IMR-90 (cell line): Measurements from ENCODE around the gene RHOXF2. TPM values are rescaled to one million over a fixed set of nuclear protein-coding genes. Genes with fewer than 3 reads are reported as not detected.
A peak's percentile ranks its signal among the peaks of the same experiment; 100 is the strongest.

Experiments
- ATAC-seq: fragments of 200-7000 bp; cut with Tn5 transposase; 2 replicates; pipeline ENCODE4 v1.9.1; 2020; ENCODE audit warnings: low read depth, mild to moderate bottlenecking, moderate library complexity
- BruUV-seq: library from RNA; stranded (reverse); fragments of 400-500 nt; replicated peaks from 2 replicates; lab custom pipeline; 2021; lab: Mats Ljungman, UMichigan
- CTCF ChIA-PET: fragments of 300-600 bp; formaldehyde crosslinking; extraction: SDS; loops from one replicate; lab custom pipeline; 2021; ENCODE audit warnings: antibody characterized with exemption; lab: Yijun Ruan, JAX
- POLR2A ChIA-PET: fragments of 300-600 bp; sonication (Branson Sonifier 250); formaldehyde crosslinking; loops from one replicate; lab custom pipeline; 2022; ENCODE audit warnings: antibody characterized with exemption; ENCODE audit not compliant: unreplicated experiment; lab: Charles Lee
- DNase-seq: peaks from one replicate; pipeline ENCODE4 v3.0.0; 2013
- H2AFZ ChIP-seq: replicated peaks from 2 replicates; pipeline ENCODE3; 2013; ENCODE audit warnings: low read length, mild to moderate bottlenecking; ENCODE audit not compliant: poor library complexity
- H2AK5ac ChIP-seq: 2 replicates; pipeline ENCODE4 v1.6.1; 2013; ENCODE audit warnings: low read depth, low read length, inconsistent platforms
- H2AK9ac ChIP-seq: replicated peaks from 2 replicates; pipeline ENCODE3; 2013; ENCODE audit warnings: mild to moderate bottlenecking, low read depth, low read length, moderate library complexity; ENCODE audit not compliant: poor library complexity
- H2BK120ac ChIP-seq: 2 replicates; pipeline ENCODE4 v1.6.1; 2013; ENCODE audit warnings: low read depth, low read length, inconsistent platforms
- H2BK15ac ChIP-seq: 3 replicates; pipeline ENCODE4 v1.6.1; 2013; ENCODE audit warnings: low read depth, low read length, inconsistent platforms
- H2BK20ac ChIP-seq: 2 replicates; pipeline ENCODE4 v1.6.1; 2013; ENCODE audit warnings: low read depth, mild to moderate bottlenecking, inconsistent platforms, low read length, moderate library complexity
- H2BK5ac ChIP-seq: 2 replicates; pipeline ENCODE4 v1.6.1; 2013; ENCODE audit warnings: mild to moderate bottlenecking, low read depth, low read length, inconsistent platforms; ENCODE audit not compliant: poor library complexity, severe bottlenecking
- H3K14ac ChIP-seq: replicated peaks from 2 replicates; pipeline ENCODE4 v1.6.1; 2013; ENCODE audit warnings: low read depth, low read length, inconsistent platforms
- H3K18ac ChIP-seq: 2 replicates; pipeline ENCODE4 v1.6.1; 2013; ENCODE audit warnings: low read depth, low read length, control low read depth
- H3K23ac ChIP-seq: 2 replicates; pipeline ENCODE4 v1.6.1; 2013; ENCODE audit warnings: low read depth, low read length, inconsistent platforms
- H3K27ac ChIP-seq: 2 replicates; pipeline ENCODE4 v1.5.1; 2013; ENCODE audit warnings: mild to moderate bottlenecking, control low read depth, low read length; ENCODE audit not compliant: insufficient read depth
- H3K27me3 ChIP-seq: 2 replicates; pipeline ENCODE4 v1.6.1; 2013; ENCODE audit warnings: low read length; ENCODE audit not compliant: control insufficient read depth, insufficient read depth
- H3K36me3 ChIP-seq: 2 replicates; pipeline ENCODE4 v1.6.1; 2013; ENCODE audit warnings: low read length, mixed read lengths; ENCODE audit not compliant: control insufficient read depth, insufficient read depth
- H3K4ac ChIP-seq: 2 replicates; pipeline ENCODE4 v1.6.1; 2013; ENCODE audit warnings: low read depth, low read length, inconsistent platforms
- H3K4me1 ChIP-seq: 2 replicates; pipeline ENCODE4 v1.6.1; 2013; ENCODE audit warnings: low read length, mixed read lengths; ENCODE audit not compliant: control insufficient read depth, insufficient read depth
- H3K4me2 ChIP-seq: 2 replicates; pipeline ENCODE4 v1.6.1; 2013; ENCODE audit warnings: low read depth, mild to moderate bottlenecking, control low read depth, low read length, moderate library complexity
- H3K4me3 ChIP-seq: 2 replicates; pipeline ENCODE4 v1.5.1; 2013; ENCODE audit warnings: low read depth, mild to moderate bottlenecking, control low read depth, low read length, moderate library complexity; ENCODE audit not compliant: insufficient read depth
- H3K56ac ChIP-seq: 2 replicates; pipeline ENCODE4 v1.6.1; 2013; ENCODE audit warnings: low read length, inconsistent platforms; ENCODE audit not compliant: insufficient read depth; ENCODE audit errors: extremely low read depth
- H3K79me1 ChIP-seq, 2 experiments: 2 replicates each; pipeline ENCODE4 v1.6.1; 2013; ENCODE audit warnings: low read length in 2 of 2, inconsistent platforms in 1 of 2, low read depth in 1 of 2
- H3K9ac ChIP-seq: 2 replicates; pipeline ENCODE4 v1.6.1; 2013; ENCODE audit warnings: low read depth, low read length, control low read depth
- H3K9me1 ChIP-seq: 2 replicates; pipeline ENCODE4 v1.6.1; 2013; ENCODE audit warnings: low read length, inconsistent platforms; ENCODE audit not compliant: insufficient read depth
- H3K9me3 ChIP-seq: 2 replicates; pipeline ENCODE4 v1.6.1; 2013; ENCODE audit warnings: low read length; ENCODE audit not compliant: control insufficient read depth, insufficient read depth
- H4K20me1 ChIP-seq: 2 replicates; pipeline ENCODE4 v1.6.1; 2013; ENCODE audit warnings: low read length, inconsistent platforms; ENCODE audit not compliant: insufficient read depth
- H4K5ac ChIP-seq: 2 replicates; pipeline ENCODE4 v1.6.1; 2013; ENCODE audit warnings: mild to moderate bottlenecking, low read depth, low read length, control low read depth
- H4K8ac ChIP-seq, 2 experiments: 2 replicates each; pipeline ENCODE4 v1.6.1; 2013; ENCODE audit warnings: low read depth in 2 of 2, low read length in 2 of 2, control low read depth in 1 of 2, inconsistent platforms in 1 of 2
- H4K91ac ChIP-seq: 2 replicates; pipeline ENCODE4 v1.6.1; 2013; ENCODE audit warnings: low read depth, low read length, inconsistent platforms; ENCODE audit not compliant: insufficient read depth
- CHD1 ChIP-seq: IDR thresholded peaks from 2 replicates; pipeline ENCODE4 v1.6.1; 2012; ENCODE audit warnings: low read depth, low read length, improper control_type of control experiment
- MAFK ChIP-seq: IDR thresholded peaks from 2 replicates; pipeline ENCODE4 v1.6.1; 2012; ENCODE audit warnings: low read depth, low read length, improper control_type of control experiment
- NFE2L2 ChIP-seq: fragments of 150-350 bp; IDR thresholded peaks from 2 replicates; pipeline ENCODE4 v1.6.1; 2016; ENCODE audit warnings: low read depth, mild to moderate bottlenecking, low read length
- RAD21 ChIP-seq: IDR thresholded peaks from 2 replicates; pipeline ENCODE4 v1.6.1; 2012; ENCODE audit warnings: low read length, improper control_type of control experiment
- RFX5 ChIP-seq: IDR thresholded peaks from 2 replicates; pipeline ENCODE4 v1.8.0; 2012; ENCODE audit warnings: low read depth, mild to moderate bottlenecking, low read length, moderate library complexity
- SMC3 ChIP-seq: fragments of 150-350 bp; IDR thresholded peaks from 2 replicates; pipeline ENCODE4 v1.6.1; 2016; ENCODE audit warnings: low read depth, mild to moderate bottlenecking, antibody characterized with exemption, low read length, moderate library complexity
- WGBS, 2 experiments: methylation state at CpG; one replicate each; pipeline versions ENCODE4 v1.1.5 to v1.1.7; 2013; ENCODE audit warnings: missing lambda C conversion rate in 2 of 2; ENCODE audit not compliant: insufficient read length in 1 of 2; ENCODE audit errors: extremely low coverage in 2 of 2; 5-methylcytosine and 5-hydroxymethylcytosine counted together
- dilution Hi-C: fragments of 300-500 bp; cut with HindIII; formaldehyde crosslinking; loops from one replicate; pipeline ENCODE4 v1.14.3; 2018; ENCODE audit warnings: low sequenced_read_pairs; ENCODE audit not compliant: unreplicated experiment
- in situ Hi-C: fragments of 300-500 bp; cut with MboI; formaldehyde crosslinking; loops from 3 replicates; pipeline ENCODE4 v1.14.3; 2019; ENCODE audit warnings: low sequenced_read_pairs, inconsistent platforms, mixed read lengths
- intact Hi-C: fragments of 100-400 bp; cut with micrococcal nuclease; formaldehyde crosslinking; loops from 2 replicates; pipeline ENCODE4 v1.10.0; 2022
- polyA plus RNA-seq, 3 experiments: library from polyadenylated mRNA; depleted of rRNA; stranded (reverse); fragments of >200 nt; gene quantifications; 2 replicates each; pipeline ENCODE4 v1.2.3, GENCODE V29; 2012; ENCODE audit warnings: low replicate concordance in 1 of 3
- total RNA-seq: library from RNA; depleted of rRNA; stranded (reverse); fragments of >200 nt; gene quantifications from 2 replicates; pipeline ENCODE4 v1.2.3, GENCODE V29; 2012
- TF ChIP-seq, protein P1 (sequence below): conservative IDR thresholded peaks from 2 replicates; pipeline ENCODE4 v1.5.1; 2012; ENCODE audit warnings: mild to moderate bottlenecking, low read depth, low read length, improper control_type of control experiment

The RHOXF2 gene
- total and polyA plus RNA-seq, 2 of the 4 experiments (the other 2 are of a cell fraction): not detected

GRCh38 chrX:120213438-120214265 lies 55.2 kb downstream of the RHOXF2 start:
- no peak overlapping the region for H2AK5ac ChIP-seq
- intact Hi-C loops: loop anchor here (1.0 to 10.0 kb wide), 4 partner anchors 179 to 1369 kb away; no protein-coding TSS in a partner anchor
- DNase-seq (peak; percentile 59), ATAC-seq (peak; percentile 83)
- no peak overlapping the region for H3K4me2 ChIP-seq
- H3K56ac ChIP-seq: no peak overlapping the region
- ChIA-PET CTCF (interaction anchor here (0.6 to 1.7 kb wide), 6 partner anchors 9 to 1093 kb away, joined by 3 to 7 read pairs (median 3); no protein-coding TSS in a partner anchor), POLR2A (interaction anchor here (0.6 kb wide), 1 partner anchor 13 kb away, joined by 6 read pairs; no protein-coding TSS in a partner anchor)
- no peak overlapping the region for H2BK20ac ChIP-seq
- H3K18ac ChIP-seq: no peak overlapping the region
- no peak overlapping the region for H2BK15ac ChIP-seq
- no peaks in the 10 kb centered on the region for H3K9me3 ChIP-seq
- in situ Hi-C loops: no loop called here
- no TSS peak for BruUV-seq
- no CpG with 5 or more reads among the region's 8 CpGs for WGBS, 2 experiments
- no peak overlapping the region for H2BK5ac ChIP-seq
- H2AK9ac ChIP-seq: no peak overlapping the region
- H4K5ac ChIP-seq: no peak overlapping the region
- H2AFZ ChIP-seq: no peak overlapping the region
- H4K20me1 ChIP-seq: no peaks in the 10 kb centered on the region
- H3K9me1 ChIP-seq: no peaks in the 10 kb centered on the region
- no peak overlapping the region for H3K9ac ChIP-seq
- no peak overlapping the region for H3K23ac ChIP-seq
- H3K79me1 ChIP-seq: no peaks in the 10 kb centered on the region
- TF ChIP-seq RAD21: peak; percentile 60
- TF ChIP-seq MAFK: no peak
- TF ChIP-seq RFX5: no peak
- peak; percentile 44 for TF ChIP-seq SMC3
- TF ChIP-seq, protein P1, sequence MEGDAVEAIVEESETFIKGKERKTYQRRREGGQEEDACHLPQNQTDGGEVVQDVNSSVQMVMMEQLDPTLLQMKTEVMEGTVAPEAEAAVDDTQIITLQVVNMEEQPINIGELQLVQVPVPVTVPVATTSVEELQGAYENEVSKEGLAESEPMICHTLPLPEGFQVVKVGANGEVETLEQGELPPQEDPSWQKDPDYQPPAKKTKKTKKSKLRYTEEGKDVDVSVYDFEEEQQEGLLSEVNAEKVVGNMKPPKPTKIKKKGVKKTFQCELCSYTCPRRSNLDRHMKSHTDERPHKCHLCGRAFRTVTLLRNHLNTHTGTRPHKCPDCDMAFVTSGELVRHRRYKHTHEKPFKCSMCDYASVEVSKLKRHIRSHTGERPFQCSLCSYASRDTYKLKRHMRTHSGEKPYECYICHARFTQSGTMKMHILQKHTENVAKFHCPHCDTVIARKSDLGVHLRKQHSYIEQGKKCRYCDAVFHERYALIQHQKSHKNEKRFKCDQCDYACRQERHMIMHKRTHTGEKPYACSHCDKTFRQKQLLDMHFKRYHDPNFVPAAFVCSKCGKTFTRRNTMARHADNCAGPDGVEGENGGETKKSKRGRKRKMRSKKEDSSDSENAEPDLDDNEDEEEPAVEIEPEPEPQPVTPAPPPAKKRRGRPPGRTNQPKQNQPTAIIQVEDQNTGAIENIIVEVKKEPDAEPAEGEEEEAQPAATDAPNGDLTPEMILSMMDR: peak; percentile 75
- TF ChIP-seq CHD1: no peak
- no peak for TF ChIP-seq NFE2L2
- no peak overlapping the region for H3K27ac ChIP-seq
- no peaks in the 10 kb centered on the region for H3K36me3 ChIP-seq
- H3K14ac ChIP-seq: no peak overlapping the region
- dilution Hi-C loops: no loop called here
- no peak overlapping the region for H4K91ac ChIP-seq
- no peak overlapping the region for H2BK120ac ChIP-seq
- H4K8ac ChIP-seq: no peak overlapping the region
- no peak overlapping the region for H3K4me3 ChIP-seq
- H3K27me3 ChIP-seq: no peaks in the 10 kb centered on the region
- no peaks in the 10 kb centered on the region for H3K4me1 ChIP-seq
- no peak overlapping the region for H3K4ac ChIP-seq
